NK-92 (cell line): ENCODE data around the gene AKAP12.

Source experiments
- DNase-seq: peaks from one replicate; lab custom pipeline; 2025; ENCODE audit not compliant: unreplicated experiment; lab: John Stamatoyannopoulos, UW

Gene AKAP12

GRCh38 chr6:151239603-151240035 is at the start of gene AKAP12:
Gene AKAP12, plus strand, starts transcription at chr6:151239967. Its CDS starts 596 bp downstream, at chr6:151240563.
- no peak for DNase-seq

DNA sequence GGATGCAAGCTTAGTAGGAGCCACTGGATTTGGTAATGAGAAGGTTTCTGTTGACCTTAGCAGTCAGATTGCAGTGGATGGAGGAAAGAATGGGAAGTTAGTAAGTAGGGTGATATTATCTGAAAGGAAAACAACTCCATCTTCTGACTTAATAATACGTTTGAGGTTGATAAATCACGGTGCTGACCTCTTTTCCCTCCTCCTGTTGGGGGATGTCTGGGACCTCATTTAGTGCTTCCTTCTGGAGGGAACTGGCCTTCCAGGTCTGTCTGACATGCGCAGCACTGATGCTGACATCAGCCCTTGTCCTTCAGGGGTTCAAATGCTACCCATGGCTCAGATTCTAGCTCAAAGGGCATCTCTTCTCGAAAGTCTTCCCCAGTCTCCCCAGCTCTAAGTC is 48.2 kb upstream of the AKAP12 start:
- DNase-seq: no peak

- DNase-seq: no peak
Measured at GRCh38 chr6:151196555-151196954, 43.2 kb upstream of the AKAP12 start.

- no peak for DNase-seq
Measured at GRCh38 chr6:151197556-151197955, 42.2 kb upstream of the AKAP12 start.

- no peak for DNase-seq
Measured at GRCh38 chr6:151199991-151200390, 39.8 kb upstream of the AKAP12 start.

GRCh38 chr6:151205721-151206600 is 33.8 kb upstream of the AKAP12 start:
- DNase-seq: no peak

- DNase-seq: no peak
Measured at GRCh38 chr6:151207674-151208073, 32.1 kb upstream of the AKAP12 start.

DNA sequence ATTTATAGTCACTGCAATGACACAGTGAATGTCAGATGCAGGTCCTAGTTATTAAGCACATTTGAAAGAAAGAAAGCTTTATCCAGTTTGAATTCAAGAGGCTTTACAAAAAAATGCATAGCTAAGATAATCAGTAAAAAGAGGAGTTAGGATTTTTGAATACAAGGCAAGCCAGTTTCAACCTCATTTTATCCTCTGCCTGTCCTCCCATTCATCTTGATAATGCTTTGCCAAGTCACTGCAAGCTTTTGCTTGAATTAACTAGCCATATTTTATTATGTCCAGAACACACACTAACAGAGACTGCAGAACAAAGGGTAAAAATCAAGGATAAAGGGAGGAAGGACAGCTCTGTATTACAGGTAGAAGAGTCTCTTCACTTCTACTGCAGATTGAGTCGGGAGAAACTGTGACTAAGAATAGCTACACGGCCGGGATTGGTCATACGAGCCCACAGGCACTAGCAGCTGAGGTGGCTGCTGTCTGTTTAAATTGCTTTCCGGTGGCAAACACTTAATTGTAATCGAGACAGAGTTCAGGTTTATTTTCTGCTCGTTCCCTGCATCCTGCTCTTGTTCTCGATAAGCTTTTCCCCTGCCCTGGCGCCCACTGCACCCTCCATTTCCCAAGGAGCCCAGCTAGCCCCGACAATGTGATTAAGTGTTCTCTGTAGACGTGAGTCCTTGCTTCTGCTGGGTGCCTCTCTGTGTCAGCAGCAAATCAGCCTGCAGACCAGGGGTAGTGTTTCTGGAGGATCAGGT is 30.5 kb upstream of the AKAP12 start:
- no peak for DNase-seq

DNA sequence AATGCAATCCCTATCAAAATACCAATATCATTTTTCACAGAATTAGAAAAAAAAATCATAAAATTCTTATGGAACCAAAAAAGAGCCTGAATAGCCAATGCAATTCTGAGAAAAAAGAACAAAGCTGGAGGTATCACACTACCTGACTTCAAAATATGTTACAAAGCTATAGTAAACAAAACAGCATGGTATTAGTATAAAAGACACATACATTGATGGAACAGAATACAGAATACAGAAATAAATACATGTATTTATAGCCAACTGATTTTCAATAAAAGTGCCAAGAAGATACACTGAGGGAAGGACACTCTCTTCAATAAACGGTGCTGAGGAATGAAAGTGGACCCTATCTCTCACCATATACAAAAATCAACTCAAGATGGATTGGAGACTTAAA is 28.7 kb upstream of the AKAP12 start:
- no peak for DNase-seq

DNA sequence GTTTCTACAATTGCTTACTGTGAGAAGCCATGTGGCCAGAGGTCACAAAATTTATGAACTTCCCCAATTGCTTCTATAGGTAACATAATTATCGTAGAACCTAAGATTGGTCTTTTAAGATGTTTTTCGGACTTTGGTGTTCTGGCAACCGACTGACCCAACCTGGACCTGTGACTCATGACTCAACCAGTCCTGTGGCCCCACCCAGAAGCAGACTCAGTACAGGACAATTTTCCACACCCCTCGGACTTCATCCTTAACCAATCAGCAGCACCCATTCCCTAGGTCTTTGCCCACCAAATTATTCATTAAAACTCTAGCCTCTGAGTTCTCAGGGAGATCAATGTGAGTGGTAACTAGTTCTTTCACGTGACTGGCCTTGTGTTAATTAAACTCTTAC is 26.4 kb upstream of the AKAP12 start:
- no peak for DNase-seq

GRCh38 chr6:151215999-151216398 is 23.8 kb upstream of the AKAP12 start:
- DNase-seq: no peak

GRCh38 chr6:151216804-151217203 is 23.0 kb upstream of the AKAP12 start:
- DNase-seq: no peak

- no peak for DNase-seq
Measured at GRCh38 chr6:151219192-151219591, 20.6 kb upstream of the AKAP12 start.

GRCh38 chr6:151224076-151224475 is 15.7 kb upstream of the AKAP12 start:
- DNase-seq: no peak

DNA sequence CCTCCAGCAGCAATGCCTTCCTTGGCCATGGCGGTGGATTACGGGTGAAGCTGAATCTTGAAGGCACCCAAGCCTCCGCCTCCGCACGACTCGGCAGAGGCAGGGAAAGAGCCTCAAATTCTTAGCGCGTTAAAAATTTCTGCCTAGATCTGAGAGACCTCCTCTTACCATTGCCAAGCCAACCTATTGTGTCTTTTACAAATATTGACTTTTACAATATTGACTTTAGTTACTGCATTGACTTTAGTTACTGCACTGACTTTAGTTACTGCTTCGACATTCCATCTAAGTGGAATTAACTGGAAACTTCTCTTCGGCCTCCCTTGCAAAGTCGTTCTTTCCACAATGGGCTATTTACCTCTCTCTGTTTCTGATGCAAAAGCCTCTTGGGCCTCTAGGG is 13.8 kb upstream of the AKAP12 start:
- no peak for DNase-seq

DNA sequence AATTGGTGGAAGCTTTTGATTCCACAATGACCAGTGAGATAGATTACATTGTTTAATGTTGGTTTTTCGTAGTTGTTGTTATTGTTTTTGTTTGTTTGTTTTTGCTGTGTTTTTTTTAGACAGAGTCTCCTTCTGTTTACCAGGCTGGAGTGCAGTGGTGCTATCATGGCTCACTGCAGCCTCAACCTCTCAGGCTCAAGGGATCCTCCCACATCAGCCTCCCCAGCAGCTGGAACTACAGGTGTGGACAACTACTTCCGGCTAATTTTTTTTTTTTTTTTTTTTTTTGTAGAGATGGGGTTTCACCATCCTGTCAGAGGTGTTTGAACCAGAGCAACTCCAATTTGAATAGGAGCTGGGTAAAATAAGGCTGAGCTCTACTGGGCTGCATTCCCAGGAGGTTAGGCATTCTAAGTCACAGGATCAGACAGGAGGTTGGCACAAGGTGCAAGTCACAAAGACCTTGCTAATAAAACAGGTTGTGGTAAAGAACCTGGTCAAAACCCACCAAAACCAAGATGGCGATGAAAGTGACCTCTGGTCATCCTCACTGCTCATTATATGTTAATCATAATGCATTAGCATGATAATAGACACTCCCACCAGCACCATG is 10.9 kb upstream of the AKAP12 start:
- no peak for DNase-seq

- no peak for DNase-seq
Measured at GRCh38 chr6:151229401-151230276, 10.1 kb upstream of the AKAP12 start.

DNA sequence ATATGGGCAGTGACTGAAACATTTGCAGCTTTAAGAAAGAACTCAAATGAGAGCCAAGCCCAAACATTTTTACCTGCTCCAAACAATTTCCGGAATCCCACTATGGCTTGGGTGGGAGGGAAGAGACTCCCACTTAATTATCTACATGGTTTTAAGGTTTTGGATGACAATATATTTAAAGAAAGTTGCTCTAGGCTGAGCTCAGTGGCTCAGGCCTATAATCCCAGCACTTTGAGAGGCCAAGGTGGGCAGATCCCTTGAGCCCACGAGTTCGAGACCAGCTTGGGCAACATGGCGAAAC is 9.5 kb upstream of the AKAP12 start:
- DNase-seq: no peak

- no peak for DNase-seq
Measured at GRCh38 chr6:151232899-151233298, 6.9 kb upstream of the AKAP12 start.

GRCh38 chr6:151233731-151234130 is 6.0 kb upstream of the AKAP12 start:
- DNase-seq: no peak
